ENCODE results near the gene TRAPPC8.

TRAPPC8 gene

GRCh38 chr18:31875301-31875700, 67.6 kb downstream of the TRAPPC8 start:
- Histone ChIP-seq H4K8ac (ENCODE audit: low read depth, low read length) (no peak overlapping the region), H3K4me1 (ENCODE audit: control insufficient read depth in 1 of 2, insufficient read depth in 2 of 2, low read length in 2 of 2) (no peaks in the 10 kb centered on the region), H3K18ac (ENCODE audit: low read length) (no peak overlapping the region), H3K14ac (ENCODE audit: low read length) (no peak overlapping the region), H4K91ac (ENCODE audit: low read depth, low read length) (no peak overlapping the region), H3K27me3 (ENCODE audit: insufficient read depth, low read length) (no peaks in the 10 kb centered on the region), H3K4me3 (ENCODE audit: low read depth, low read length) (peak overlapping the region; percentile 63), H2BK120ac (ENCODE audit: insufficient read depth, low read length, poor library complexity) (no peak overlapping the region), H3K9ac (ENCODE audit: low read length) (no peak overlapping the region), H3K27ac (ENCODE audit: low read depth, low read length) (no peak overlapping the region), H3K4me2 (ENCODE audit: low read length) (no peak overlapping the region), H3K23ac (ENCODE audit: low read length) (no peak overlapping the region), H3K36me3 (ENCODE audit: control insufficient read depth in 1 of 2, insufficient read depth in 2 of 2, low read length in 2 of 2) (peaks cover 13 to 16% of the 10 kb centered on the region in 2 experiments), H3K79me1 (ENCODE audit: low read length) (no peaks in the 10 kb centered on the region), H2AFZ (ENCODE audit: insufficient read depth, low read length, poor library complexity) (no peak overlapping the region), H3K9me3 (ENCODE audit: insufficient read depth, low read depth, low read length) (peaks cover 3% of the 10 kb centered on the region), H2AK5ac (ENCODE audit: low read length) (no peak overlapping the region), H2BK12ac (ENCODE audit: low read length) (no peak overlapping the region), H3K4ac (ENCODE audit: low read depth, low read length) (no peak overlapping the region), H4K12ac (ENCODE audit: low read depth, low read length) (no peak overlapping the region), H3K79me2 (ENCODE audit: control insufficient read depth, insufficient read depth, low read length, poor library complexity) (no peaks in the 10 kb centered on the region), H2BK5ac (ENCODE audit: low read depth, low read length, poor library complexity) (no peak overlapping the region)
- no CpG with 5 or more reads among the region's 2 CpGs for WGBS (ENCODE audit: extremely low coverage, insufficient coverage, insufficient read length)
- no peak for DNase-seq

DNA sequence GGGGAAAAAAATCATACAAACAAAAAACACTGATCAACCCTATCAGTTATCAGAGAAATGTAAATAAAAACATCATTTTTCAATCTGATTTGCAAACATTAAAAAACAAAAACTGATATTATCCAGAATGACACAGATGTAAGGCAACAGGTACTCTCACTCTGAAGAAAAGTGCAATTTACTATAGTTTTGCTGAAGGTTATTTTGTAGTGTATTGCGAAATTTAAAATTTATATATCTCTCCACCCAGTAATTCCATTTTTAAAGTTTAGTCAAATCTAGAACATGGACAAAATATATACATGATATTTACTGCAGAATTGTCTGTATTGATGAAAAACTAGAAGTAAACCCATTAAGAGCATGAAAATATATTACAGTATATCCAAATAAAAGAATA, 79.8 kb downstream of the TRAPPC8 start:
- no peak overlapping the region for H2BK120ac ChIP-seq (ENCODE audit: insufficient read depth, low read length, poor library complexity)
- DNase-seq = no peak
- H2BK5ac ChIP-seq (ENCODE audit: low read depth, low read length, poor library complexity) = no peak overlapping the region
- H3K9ac ChIP-seq (ENCODE audit: low read length) = no peak overlapping the region
- H3K18ac ChIP-seq (ENCODE audit: low read length) = no peak overlapping the region
- no CpG with 5 or more reads among the region's 1 CpG for WGBS (ENCODE audit: extremely low coverage, insufficient coverage, insufficient read length)
- H3K79me2 ChIP-seq (ENCODE audit: control insufficient read depth, insufficient read depth, low read length, poor library complexity) = no peaks in the 10 kb centered on the region
- no peak overlapping the region for H3K23ac ChIP-seq (ENCODE audit: low read length)
- H4K8ac ChIP-seq (ENCODE audit: low read depth, low read length) = no peak overlapping the region
- no peaks in the 10 kb centered on the region for H3K79me1 ChIP-seq (ENCODE audit: low read length)
- peaks cover 7 to 9% of the 10 kb centered on the region in 2 experiments for H3K36me3 ChIP-seq (ENCODE audit: control insufficient read depth in 1 of 2, insufficient read depth in 2 of 2, low read length in 2 of 2)
- no peaks in the 10 kb centered on the region for H3K9me3 ChIP-seq (ENCODE audit: insufficient read depth, low read depth, low read length)
- no peak overlapping the region for H4K12ac ChIP-seq (ENCODE audit: low read depth, low read length)
- H3K4me2 ChIP-seq (ENCODE audit: low read length) = no peak overlapping the region
- no peak overlapping the region for H2BK12ac ChIP-seq (ENCODE audit: low read length)
- no peak overlapping the region for H4K91ac ChIP-seq (ENCODE audit: low read depth, low read length)
- no peak overlapping the region for H3K4me3 ChIP-seq (ENCODE audit: low read depth, low read length)
- no peaks in the 10 kb centered on the region for H3K4me1 ChIP-seq (ENCODE audit: control insufficient read depth in 1 of 2, insufficient read depth in 2 of 2, low read length in 2 of 2)
- no peak overlapping the region for H3K14ac ChIP-seq (ENCODE audit: low read length)
- no peak overlapping the region for H3K27ac ChIP-seq (ENCODE audit: low read depth, low read length)
- no peak overlapping the region for H3K4ac ChIP-seq (ENCODE audit: low read depth, low read length)
- H2AFZ ChIP-seq (ENCODE audit: insufficient read depth, low read length, poor library complexity) = no peak overlapping the region
- no peak overlapping the region for H2AK5ac ChIP-seq (ENCODE audit: low read length)
- no peaks in the 10 kb centered on the region for H3K27me3 ChIP-seq (ENCODE audit: insufficient read depth, low read length)

GRCh38 chr18:31860488-31860887, 82.4 kb downstream of the TRAPPC8 start:
- no peak overlapping the region for H4K12ac ChIP-seq (ENCODE audit: low read depth, low read length)
- no peaks in the 10 kb centered on the region for H3K27me3 ChIP-seq (ENCODE audit: insufficient read depth, low read length)
- H3K4me2 ChIP-seq (ENCODE audit: low read length) = no peak overlapping the region
- no peak overlapping the region for H3K27ac ChIP-seq (ENCODE audit: low read depth, low read length)
- no peak overlapping the region for H2BK12ac ChIP-seq (ENCODE audit: low read length)
- no peak overlapping the region for H4K91ac ChIP-seq (ENCODE audit: low read depth, low read length)
- no peak overlapping the region for H2BK5ac ChIP-seq (ENCODE audit: low read depth, low read length, poor library complexity)
- H2AFZ ChIP-seq (ENCODE audit: insufficient read depth, low read length, poor library complexity) = no peak overlapping the region
- no peaks in the 10 kb centered on the region for H3K4me1 ChIP-seq (ENCODE audit: control insufficient read depth in 1 of 2, insufficient read depth in 2 of 2, low read length in 2 of 2)
- H3K36me3 ChIP-seq (ENCODE audit: control insufficient read depth in 1 of 2, insufficient read depth in 2 of 2, low read length in 2 of 2) = peaks cover 9 to 11% of the 10 kb centered on the region in 2 experiments
- no peaks in the 10 kb centered on the region for H3K9me3 ChIP-seq (ENCODE audit: insufficient read depth, low read depth, low read length)
- no peak overlapping the region for H3K18ac ChIP-seq (ENCODE audit: low read length)
- no peak overlapping the region for H2AK5ac ChIP-seq (ENCODE audit: low read length)
- H2BK120ac ChIP-seq (ENCODE audit: insufficient read depth, low read length, poor library complexity) = no peak overlapping the region
- H3K23ac ChIP-seq (ENCODE audit: low read length) = no peak overlapping the region
- H3K4me3 ChIP-seq (ENCODE audit: low read depth, low read length) = no peak overlapping the region
- no peak overlapping the region for H4K8ac ChIP-seq (ENCODE audit: low read depth, low read length)
- H3K9ac ChIP-seq (ENCODE audit: low read length) = no peak overlapping the region
- DNase-seq = no peak
- H3K79me2 ChIP-seq (ENCODE audit: control insufficient read depth, insufficient read depth, low read length, poor library complexity) = no peaks in the 10 kb centered on the region
- H3K14ac ChIP-seq (ENCODE audit: low read length) = no peak overlapping the region
- H3K4ac ChIP-seq (ENCODE audit: low read depth, low read length) = no peak overlapping the region
- H3K79me1 ChIP-seq (ENCODE audit: low read length) = no peaks in the 10 kb centered on the region

DNA sequence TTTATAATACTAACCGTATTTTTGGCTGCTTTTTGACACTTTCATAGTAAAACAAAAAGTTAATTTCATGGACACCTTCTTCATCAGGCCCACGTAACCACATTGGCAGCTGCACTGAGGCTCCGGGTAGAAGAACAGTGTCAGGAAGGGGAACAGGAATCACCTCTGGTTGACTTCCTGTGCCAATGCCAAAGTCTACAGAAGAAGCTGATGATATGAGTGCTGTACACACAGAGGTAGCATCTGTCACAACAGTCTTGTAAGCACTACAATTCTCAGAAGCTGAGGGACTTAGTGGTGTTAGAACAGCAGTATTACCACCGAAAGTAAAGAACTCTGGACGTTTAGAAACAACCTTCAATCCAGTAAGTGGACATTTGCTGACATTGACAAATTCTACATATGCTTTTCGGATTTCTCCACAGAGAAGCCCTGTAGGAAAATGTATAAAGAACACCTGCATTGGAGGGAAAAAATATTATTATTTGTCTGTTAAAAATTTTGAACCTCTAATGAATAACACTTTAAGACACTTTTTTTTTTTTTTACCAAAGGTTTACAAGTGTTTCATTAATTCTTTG, 85.3 kb downstream of the TRAPPC8 start:
- Histone ChIP-seq H3K23ac (ENCODE audit: low read length) (no peak overlapping the region), H3K36me3 (ENCODE audit: control insufficient read depth in 1 of 2, insufficient read depth in 2 of 2, low read length in 2 of 2) (peaks cover 9 to 11% of the 10 kb centered on the region in 2 experiments), H3K9me3 (ENCODE audit: insufficient read depth, low read depth, low read length) (no peaks in the 10 kb centered on the region)

More for the DNA sequence above, 85.3 kb downstream of the TRAPPC8 start:
- Histone ChIP-seq H2BK5ac (ENCODE audit: low read depth, low read length, poor library complexity) (no peak overlapping the region), H2BK120ac (ENCODE audit: insufficient read depth, low read length, poor library complexity) (no peak overlapping the region), H3K27ac (ENCODE audit: low read depth, low read length) (no peak overlapping the region), H3K79me1 (ENCODE audit: low read length) (no peaks in the 10 kb centered on the region), H3K9ac (ENCODE audit: low read length) (no peak overlapping the region), H3K4ac (ENCODE audit: low read depth, low read length) (no peak overlapping the region), H3K4me2 (ENCODE audit: low read length) (no peak overlapping the region), H2AFZ (ENCODE audit: insufficient read depth, low read length, poor library complexity) (no peak overlapping the region), H4K8ac (ENCODE audit: low read depth, low read length) (no peak overlapping the region), H3K4me1 (ENCODE audit: control insufficient read depth in 1 of 2, insufficient read depth in 2 of 2, low read length in 2 of 2) (no peaks in the 10 kb centered on the region), H3K27me3 (ENCODE audit: insufficient read depth, low read length) (no peaks in the 10 kb centered on the region), H3K4me3 (ENCODE audit: low read depth, low read length) (no peak overlapping the region), H4K91ac (ENCODE audit: low read depth, low read length) (no peak overlapping the region), H2BK12ac (ENCODE audit: low read length) (no peak overlapping the region), H4K12ac (ENCODE audit: low read depth, low read length) (no peak overlapping the region), H2AK5ac (ENCODE audit: low read length) (no peak overlapping the region), H3K79me2 (ENCODE audit: control insufficient read depth, insufficient read depth, low read length, poor library complexity) (no peaks in the 10 kb centered on the region), H3K18ac (ENCODE audit: low read length) (no peak overlapping the region), H3K14ac (ENCODE audit: low read length) (no peak overlapping the region)
- no CpG with 5 or more reads among the region's 6 CpGs for WGBS (ENCODE audit: extremely low coverage, insufficient coverage, insufficient read length)
- DNase-seq = no peak
